Measurements from ENCODE around the gene VPS37C.

DNA sequence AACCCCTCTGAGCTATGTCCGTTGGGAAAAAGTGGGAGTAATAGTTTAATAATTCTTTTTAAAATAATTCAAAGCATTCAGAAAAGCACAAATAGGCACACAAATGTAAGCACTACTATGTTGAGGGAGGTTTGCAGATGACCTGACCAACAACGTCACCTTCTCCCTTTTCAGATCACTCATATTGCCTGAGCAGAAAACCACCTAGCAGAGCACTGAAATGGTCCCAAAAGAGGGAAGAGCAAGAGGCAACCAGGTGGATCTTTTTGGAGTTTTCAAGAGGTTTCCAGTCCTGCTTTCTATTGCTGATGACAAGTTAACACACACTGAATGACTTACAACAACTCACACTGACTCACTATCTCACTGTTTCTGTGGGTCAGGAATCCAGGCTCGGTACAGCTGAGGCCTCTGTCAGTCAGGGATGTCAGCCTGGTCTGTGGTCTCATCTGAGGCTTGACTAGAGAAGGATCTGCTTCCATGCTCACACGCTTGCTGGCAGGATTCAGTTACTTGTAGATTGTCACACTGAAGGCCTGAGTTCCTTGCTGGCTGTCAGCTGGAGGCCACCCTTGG lies 37.8 kb upstream of the VPS37C start:
- TF ChIP-seq, protein P1, sequence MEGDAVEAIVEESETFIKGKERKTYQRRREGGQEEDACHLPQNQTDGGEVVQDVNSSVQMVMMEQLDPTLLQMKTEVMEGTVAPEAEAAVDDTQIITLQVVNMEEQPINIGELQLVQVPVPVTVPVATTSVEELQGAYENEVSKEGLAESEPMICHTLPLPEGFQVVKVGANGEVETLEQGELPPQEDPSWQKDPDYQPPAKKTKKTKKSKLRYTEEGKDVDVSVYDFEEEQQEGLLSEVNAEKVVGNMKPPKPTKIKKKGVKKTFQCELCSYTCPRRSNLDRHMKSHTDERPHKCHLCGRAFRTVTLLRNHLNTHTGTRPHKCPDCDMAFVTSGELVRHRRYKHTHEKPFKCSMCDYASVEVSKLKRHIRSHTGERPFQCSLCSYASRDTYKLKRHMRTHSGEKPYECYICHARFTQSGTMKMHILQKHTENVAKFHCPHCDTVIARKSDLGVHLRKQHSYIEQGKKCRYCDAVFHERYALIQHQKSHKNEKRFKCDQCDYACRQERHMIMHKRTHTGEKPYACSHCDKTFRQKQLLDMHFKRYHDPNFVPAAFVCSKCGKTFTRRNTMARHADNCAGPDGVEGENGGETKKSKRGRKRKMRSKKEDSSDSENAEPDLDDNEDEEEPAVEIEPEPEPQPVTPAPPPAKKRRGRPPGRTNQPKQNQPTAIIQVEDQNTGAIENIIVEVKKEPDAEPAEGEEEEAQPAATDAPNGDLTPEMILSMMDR (IDR thresholded peaks at IDR 0.05): no peak
- no peak for TF ChIP-seq EP300 (IDR thresholded peaks at IDR 0.05)
- TF ChIP-seq POLR2A (IDR thresholded peaks at IDR 0.05): no peak

Measured in tibial nerve (tissue), 4 donors.